HEK293 (cell line): Measurements from ENCODE around the gene RAB11A.

Source experiments
- CTCF ChIA-PET: fragments of 350-600 bp; formaldehyde crosslinking; extraction: SDS; loops from one replicate; lab custom pipeline; 2021; ENCODE audit warnings: antibody characterized with exemption; lab: Yijun Ruan, JAX
- POLR2A ChIA-PET: fragments of 300-600 bp; formaldehyde crosslinking; extraction: SDS; loops from one replicate; lab custom pipeline; 2020; ENCODE audit warnings: antibody characterized with exemption, inconsistent platforms; lab: Yijun Ruan, JAX
- H3K27ac ChIP-seq: fragments of 200-500 bp; sonication (Bioruptor generic); 2 replicates; pipeline ENCODE4 v1.5.1; 2014; ENCODE audit warnings: low read depth, low read length, control low read depth, inconsistent platforms; ENCODE audit errors: extremely low read depth
- H3K36me3 ChIP-seq, 2 experiments: fragments of 200-500 bp in 1 of 2; sonication (Bioruptor generic) in 1 of 2; 1 replicate in 1 of 2; 2 replicates in 1 of 2; pipeline ENCODE4 v1.5.1; 2014 to 2017; ENCODE audit warnings: inconsistent platforms in 2 of 2, low read length in 2 of 2; ENCODE audit not compliant: control insufficient read depth in 2 of 2, insufficient read depth in 1 of 2
- H3K4me1 ChIP-seq: fragments of 200-500 bp; sonication (Bioruptor generic); 2 replicates; pipeline ENCODE4 v1.5.1; 2014; ENCODE audit warnings: mild to moderate bottlenecking, low read length, inconsistent platforms; ENCODE audit not compliant: control insufficient read depth, insufficient read depth
- H3K4me3 ChIP-seq: 2 replicates; pipeline ENCODE4 v1.5.1; 2011; ENCODE audit warnings: low read depth, mild to moderate bottlenecking, control low read depth, low read length, moderate library complexity
- H3K9me3 ChIP-seq: fragments of 200-500 bp; sonication (Bioruptor generic); 2 replicates; pipeline ENCODE4 v1.5.1; 2014; ENCODE audit warnings: low read depth, low read length, inconsistent platforms; ENCODE audit not compliant: control insufficient read depth, insufficient read depth
- ATF2 ChIP-seq: fragments of 450-650 bp; formaldehyde crosslinking; IDR thresholded peaks from 2 replicates; pipeline ENCODE4 v1.5.1; 2016; ENCODE audit warnings: missing biosample characterization, missing genetic modification characterization, low read depth
- BCL11A ChIP-seq: fragments of 450-650 bp; formaldehyde crosslinking; IDR thresholded peaks from 2 replicates; pipeline ENCODE4 v1.5.1; 2016; ENCODE audit warnings: low read depth, missing biosample characterization, missing genetic modification characterization
- ELK4 ChIP-seq: IDR thresholded peaks from 2 replicates; pipeline ENCODE4 v1.6.1; 2011; ENCODE audit warnings: mild to moderate bottlenecking, low read depth, low read length, borderline replicate concordance
- FEZF1 ChIP-seq: fragments of 450-650 bp; formaldehyde crosslinking; IDR thresholded peaks from 2 replicates; pipeline ENCODE4 v1.5.1; 2016; ENCODE audit warnings: missing biosample characterization, missing genetic modification characterization
- GFI1B ChIP-seq: fragments of 450-650 bp; formaldehyde crosslinking; IDR thresholded peaks from 2 replicates; pipeline ENCODE4 v1.5.1; 2016; ENCODE audit warnings: missing biosample characterization, missing genetic modification characterization
- PRDM1 ChIP-seq: fragments of 450-650 bp; formaldehyde crosslinking; IDR thresholded peaks from 2 replicates; pipeline ENCODE4; 2016; ENCODE audit warnings: missing biosample characterization, missing genetic modification characterization
- PRDM4 ChIP-seq: fragments of 450-650 bp; formaldehyde crosslinking; IDR thresholded peaks from 2 replicates; pipeline ENCODE4 v1.5.1; 2017; ENCODE audit warnings: missing biosample characterization, missing genetic modification characterization
- SALL2 ChIP-seq: fragments of 450-650 bp; formaldehyde crosslinking; IDR thresholded peaks from 2 replicates; pipeline ENCODE4 v1.5.0; 2017; ENCODE audit warnings: missing biosample characterization, mild to moderate bottlenecking, missing genetic modification characterization, borderline replicate concordance
- TRIM28 ChIP-seq: IDR thresholded peaks from 2 replicates; pipeline ENCODE4 v1.6.1; 2011; ENCODE audit warnings: low read length, control low read depth, borderline replicate concordance
- ZBTB48 ChIP-seq: fragments of 450-650 bp; formaldehyde crosslinking; IDR thresholded peaks from 2 replicates; pipeline ENCODE4 v1.5.1; 2016; ENCODE audit warnings: missing biosample characterization, missing genetic modification characterization
- ZNF114 ChIP-seq: fragments of 450-650 bp; formaldehyde crosslinking; IDR thresholded peaks from 2 replicates; pipeline ENCODE4 v1.5.0; 2017; ENCODE audit warnings: missing biosample characterization, missing genetic modification characterization
- ZNF19 ChIP-seq: fragments of 450-650 bp; formaldehyde crosslinking; IDR thresholded peaks from 2 replicates; pipeline ENCODE4; 2016; ENCODE audit warnings: missing biosample characterization, missing genetic modification characterization, low read depth
- ZNF211 ChIP-seq: fragments of 450-650 bp; formaldehyde crosslinking; IDR thresholded peaks from 2 replicates; pipeline ENCODE4 v1.5.1; 2016; ENCODE audit warnings: low read depth, missing biosample characterization, missing genetic modification characterization
- ZNF221 ChIP-seq: fragments of 450-650 bp; formaldehyde crosslinking; IDR thresholded peaks from 2 replicates; pipeline ENCODE4 v1.5.1; 2017; ENCODE audit warnings: missing biosample characterization, missing genetic modification characterization, borderline replicate concordance
- ZNF23 ChIP-seq: fragments of 450-650 bp; formaldehyde crosslinking; IDR thresholded peaks from 2 replicates; pipeline ENCODE4 v1.5.1; 2016; ENCODE audit warnings: missing biosample characterization, missing genetic modification characterization, borderline replicate concordance
- ZNF366 ChIP-seq: fragments of 450-650 bp; formaldehyde crosslinking; conservative IDR thresholded peaks from 2 replicates; pipeline ENCODE4 v1.5.1; 2016; ENCODE audit warnings: missing biosample characterization, missing genetic modification characterization
- ZNF654 ChIP-seq: fragments of 450-650 bp; formaldehyde crosslinking; IDR thresholded peaks from 2 replicates; pipeline ENCODE4 v1.5.1; 2016; ENCODE audit warnings: low read depth, missing biosample characterization, missing genetic modification characterization
- TF ChIP-seq, protein P1 (sequence below): fragments of 450-650 bp; formaldehyde crosslinking; IDR thresholded peaks from 2 replicates; pipeline ENCODE4 v1.5.1; 2016; ENCODE audit warnings: missing biosample characterization, missing genetic modification characterization
- TF ChIP-seq, protein P2 (sequence below): fragments of 450-650 bp; formaldehyde crosslinking; IDR thresholded peaks from 2 replicates; pipeline ENCODE4 v1.5.1; 2016; ENCODE audit warnings: missing biosample characterization, missing genetic modification characterization

The RAB11A gene

DNA sequence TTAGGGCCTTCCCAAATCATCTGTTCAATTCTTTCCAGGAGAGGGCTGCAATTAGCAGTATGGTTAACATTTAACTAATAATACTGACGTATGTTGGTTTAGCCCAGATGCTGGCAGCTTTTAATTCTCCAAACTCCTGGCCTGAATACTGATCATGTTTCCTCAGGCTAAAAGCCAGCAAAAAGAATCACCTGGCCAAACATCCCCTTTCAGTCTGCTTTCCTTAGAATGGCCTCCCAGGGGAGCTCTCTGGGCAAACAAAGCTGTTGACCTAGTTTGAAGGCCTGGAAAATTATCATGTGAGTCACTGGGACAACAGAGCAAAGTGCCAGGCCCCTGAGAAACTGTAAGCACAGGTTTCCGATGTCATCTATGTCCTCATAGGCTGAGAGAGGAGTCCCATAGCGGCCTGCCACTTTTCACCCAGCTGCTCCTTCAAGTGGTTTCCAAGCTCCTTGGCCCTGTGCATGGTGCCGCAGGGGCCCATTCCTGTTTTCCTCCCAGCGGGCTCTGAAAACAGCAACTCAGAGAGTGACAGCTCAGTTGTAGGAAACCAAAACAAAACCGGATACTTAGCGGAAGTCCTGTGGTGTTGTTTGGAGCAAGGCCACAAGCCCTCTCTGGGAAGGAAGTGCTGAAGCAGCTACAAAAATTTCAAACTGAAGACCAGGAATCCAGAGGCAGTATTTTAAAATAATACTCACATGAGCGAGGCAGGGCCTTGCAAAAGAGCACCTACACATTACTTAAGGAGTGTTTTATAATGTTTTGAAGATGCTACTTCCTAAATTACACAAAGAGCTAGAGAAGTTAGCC, 36.5 kb upstream of the RAB11A start (continued):
- TF ChIP-seq ELK4 = no peak
- TF ChIP-seq, all 188 proteins: peak for 80

DNA sequence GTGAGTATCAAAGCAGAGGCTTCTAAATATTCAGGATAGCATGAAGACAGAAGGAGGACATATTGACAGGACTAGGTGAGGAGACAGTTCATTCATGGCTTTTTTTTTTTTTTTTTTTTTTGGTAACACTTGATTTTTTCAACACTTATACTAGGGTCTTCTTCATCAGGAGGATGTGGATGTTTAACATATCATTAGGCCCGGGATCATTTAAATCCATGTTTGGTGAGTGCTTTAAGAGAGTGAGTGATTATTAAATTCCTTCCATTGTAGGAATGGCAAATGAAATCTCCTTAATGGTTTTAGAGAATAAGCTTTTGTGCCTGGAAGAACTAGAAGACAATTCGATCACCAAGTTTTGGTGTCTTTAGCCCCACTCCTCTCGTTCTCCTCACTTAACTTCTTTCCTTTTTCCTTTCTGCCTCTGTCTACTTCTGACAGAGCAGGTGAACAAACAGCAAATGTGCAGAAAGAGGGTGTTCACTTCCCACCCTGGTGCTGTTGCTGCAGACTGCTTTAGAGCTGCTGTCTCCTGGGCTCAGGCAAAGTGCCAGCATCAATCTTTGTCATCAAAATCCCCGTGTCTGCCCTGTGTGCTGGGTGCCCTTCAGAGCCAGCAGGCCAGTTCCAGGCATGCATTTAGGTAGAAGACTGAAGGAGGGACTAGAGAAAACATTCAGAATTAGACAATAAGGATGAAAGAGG, 35.6 kb upstream of the RAB11A start:
- H3K4me1 ChIP-seq = peaks cover 15% of the 10 kb centered on the region
- peak overlapping the region; percentile 79 for H3K27ac ChIP-seq
- TF ChIP-seq, protein P1, sequence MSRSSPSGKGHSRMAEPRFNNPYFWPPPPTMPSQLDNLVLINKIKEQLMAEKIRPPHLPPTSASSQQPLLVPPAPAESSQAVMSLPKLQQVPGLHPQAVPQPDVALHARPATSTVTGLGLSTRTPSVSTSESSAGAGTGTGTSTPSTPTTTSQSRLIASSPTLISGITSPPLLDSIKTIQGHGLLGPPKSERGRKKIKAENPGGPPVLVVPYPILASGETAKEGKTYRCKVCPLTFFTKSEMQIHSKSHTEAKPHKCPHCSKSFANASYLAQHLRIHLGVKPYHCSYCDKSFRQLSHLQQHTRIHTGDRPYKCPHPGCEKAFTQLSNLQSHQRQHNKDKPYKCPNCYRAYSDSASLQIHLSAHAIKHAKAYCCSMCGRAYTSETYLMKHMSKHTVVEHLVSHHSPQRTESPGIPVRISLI (tag by site-specific recombination) = peak; percentile 90
- TF ChIP-seq FEZF1 (tag by site-specific recombination) = peak; percentile 41; the same call in 1 of the 2 replicates
- TF ChIP-seq GFI1B (tag by site-specific recombination) = no peak
- TF ChIP-seq ZNF366 (tag by site-specific recombination) = peak; percentile 40
- CTCF ChIA-PET = interaction anchor here (1.0 to 7.1 kb wide), 9 partner anchors 10 to 203 kb away, joined by 3 to 57 read pairs (median 6); no protein-coding TSS in a partner anchor
- POLR2A ChIA-PET = interaction anchor here (0.7 to 2.3 kb wide), 8 partner anchors 29 to 529 kb away, joined by 3 to 27 read pairs (median 6); partner anchors contain the start of genes DENND4A, INTS14, RAB11A and RNU5B-1
- H3K4me3 ChIP-seq = no peak overlapping the region
- no peaks in the 10 kb centered on the region for H3K36me3 ChIP-seq
- no peaks in the 10 kb centered on the region for H3K9me3 ChIP-seq

DNA sequence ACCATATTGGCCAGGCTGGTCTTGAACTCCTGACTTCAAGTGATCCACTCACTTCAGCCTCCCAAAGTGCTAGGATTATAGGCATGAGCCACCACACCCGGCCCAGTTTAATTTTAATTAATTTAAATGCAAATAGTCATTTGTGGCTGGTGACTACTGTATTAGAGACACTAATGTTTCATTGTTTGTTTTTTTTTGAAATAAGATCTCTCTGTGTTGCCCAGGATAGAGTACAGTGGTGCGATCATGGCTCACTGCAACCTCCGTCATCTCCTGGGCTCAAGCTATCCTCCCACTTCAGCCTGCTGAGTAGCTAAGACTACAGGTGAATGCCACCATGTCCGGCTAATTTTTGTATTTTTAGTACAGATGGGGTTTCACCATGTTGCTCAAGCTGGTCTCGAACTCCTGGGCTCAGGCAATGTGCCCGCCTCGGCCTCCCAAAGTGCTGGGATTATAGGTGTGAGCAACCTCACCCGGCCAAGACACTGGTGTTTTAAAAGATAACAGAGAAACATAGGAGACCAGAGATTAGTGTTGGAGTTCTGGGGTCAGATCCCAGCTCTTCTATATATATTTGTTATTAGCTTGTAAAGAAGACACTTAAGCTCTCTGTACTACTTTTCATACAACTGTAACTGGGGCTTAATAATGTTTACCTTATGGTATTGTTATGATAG, 34.5 kb upstream of the RAB11A start:
- no peak overlapping the region; the same call in 1 of the 2 replicates for H3K27ac ChIP-seq
- H3K4me1 ChIP-seq = peaks cover 15% of the 10 kb centered on the region
- H3K4me3 ChIP-seq = no peak overlapping the region
- ChIA-PET CTCF (interaction anchor here (0.7 to 7.1 kb wide), 12 partner anchors 9 to 425 kb away, joined by 3 to 57 read pairs (median 4); no protein-coding TSS in a partner anchor), POLR2A (interaction anchor here (1.1 to 1.4 kb wide), 2 partner anchors 28 to 34 kb away, joined by 3 to 5 read pairs; partner anchors contain the start of gene RAB11A)
- no peaks in the 10 kb centered on the region for H3K9me3 ChIP-seq
- H3K36me3 ChIP-seq = no peaks in the 10 kb centered on the region
- TF ChIP-seq PRDM1 (tag by site-specific recombination) (no peak), BCL11A (tag by site-specific recombination) (no peak), ZNF19 (tag by site-specific recombination) (no peak), ZNF221 (tag by site-specific recombination) (no peak), ZNF654 (tag by site-specific recombination) (no peak), SALL2 (no peak), ATF2 (no peak), ZNF211 (tag by site-specific recombination) (no peak), ZNF23 (tag by site-specific recombination) (no peak), ZNF114 (tag by site-specific recombination) (no peak), PRDM4 (tag by site-specific recombination) (no peak), TRIM28 (no peak), ZBTB48 (tag by site-specific recombination) (no peak)
- TF ChIP-seq, protein P2, sequence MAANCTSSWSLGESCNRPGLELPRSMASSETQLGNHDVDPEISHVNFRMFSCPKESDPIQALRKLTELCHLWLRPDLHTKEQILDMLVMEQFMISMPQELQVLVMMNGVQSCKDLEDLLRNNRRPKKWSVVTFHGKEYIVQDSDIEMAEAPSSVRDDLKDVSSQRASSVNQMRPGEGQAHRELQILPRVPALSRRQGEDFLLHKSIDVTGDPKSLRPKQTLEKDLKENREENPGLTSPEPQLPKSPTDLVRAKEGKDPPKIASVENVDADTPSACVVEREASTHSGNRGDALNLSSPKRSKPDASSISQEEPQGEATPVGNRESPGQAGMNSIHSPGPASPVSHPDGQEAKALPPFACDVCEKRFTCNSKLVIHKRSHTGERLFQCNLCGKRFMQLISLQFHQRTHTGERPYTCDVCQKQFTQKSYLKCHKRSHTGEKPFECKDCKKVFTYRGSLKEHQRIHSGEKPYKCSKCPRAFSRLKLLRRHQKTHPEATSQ (tag by site-specific recombination) = no peak
- TF ChIP-seq, protein P1 (tag by site-specific recombination) = no peak
